GM21360 (cell line): ENCODE results near the gene SPNS2.

Source experiments
- ATAC-seq: cut with Tn5 transposase; IDR thresholded peaks from one replicate; pipeline ENCODE4 v1.9.1; 2021; ENCODE audit warnings: mild to moderate bottlenecking, moderate library complexity; ENCODE audit not compliant: unreplicated experiment

The SPNS2 gene

DNA sequence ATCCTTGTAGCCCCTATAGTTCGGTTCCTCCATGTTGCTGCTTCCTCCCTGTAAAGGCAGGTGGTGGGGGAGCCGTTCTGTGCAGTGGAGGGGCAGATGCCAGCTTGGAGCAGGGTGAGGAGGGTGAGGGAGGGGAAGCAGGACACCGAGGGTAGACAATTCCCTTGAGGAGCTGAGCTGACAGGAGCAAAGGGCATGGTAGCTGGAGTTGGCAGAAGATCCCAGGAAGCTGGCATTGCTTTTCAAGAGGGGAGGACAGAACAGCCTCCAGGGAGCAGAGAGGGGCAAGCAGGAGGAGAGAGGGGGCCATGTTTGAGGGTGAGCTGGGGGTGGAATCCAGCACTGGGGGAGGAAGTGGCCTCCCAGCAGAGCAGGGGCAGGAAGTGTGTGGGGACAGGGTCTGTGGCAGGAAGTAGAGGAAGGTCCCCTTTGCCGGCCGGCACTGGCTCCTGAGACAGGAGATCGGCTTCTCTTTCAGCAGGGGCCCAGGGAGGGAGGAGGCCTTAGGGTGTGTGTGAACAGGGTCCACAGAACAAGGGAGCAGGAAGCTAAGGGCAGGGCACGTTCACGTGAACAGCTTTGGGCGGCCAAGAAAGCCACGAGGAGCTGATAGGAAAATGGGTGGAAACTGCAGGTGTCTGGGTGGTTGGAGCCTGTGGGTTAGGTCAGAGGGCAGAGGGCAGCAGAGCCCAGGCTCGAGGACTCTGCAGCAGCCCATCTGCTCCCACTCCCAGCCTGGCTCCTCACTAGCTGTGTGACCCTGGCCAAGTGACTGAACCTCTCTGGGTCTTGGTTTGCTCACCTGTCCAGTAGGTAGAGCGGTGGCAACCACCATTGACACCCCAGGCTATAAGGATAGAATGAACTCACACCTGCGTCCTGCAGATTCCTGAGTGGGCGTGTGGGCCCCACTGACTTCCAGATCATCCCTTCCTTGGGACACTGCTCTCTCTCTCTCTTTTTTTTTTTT, 17.5 kb upstream of the SPNS2 start:
- ATAC-seq = no peak

DNA sequence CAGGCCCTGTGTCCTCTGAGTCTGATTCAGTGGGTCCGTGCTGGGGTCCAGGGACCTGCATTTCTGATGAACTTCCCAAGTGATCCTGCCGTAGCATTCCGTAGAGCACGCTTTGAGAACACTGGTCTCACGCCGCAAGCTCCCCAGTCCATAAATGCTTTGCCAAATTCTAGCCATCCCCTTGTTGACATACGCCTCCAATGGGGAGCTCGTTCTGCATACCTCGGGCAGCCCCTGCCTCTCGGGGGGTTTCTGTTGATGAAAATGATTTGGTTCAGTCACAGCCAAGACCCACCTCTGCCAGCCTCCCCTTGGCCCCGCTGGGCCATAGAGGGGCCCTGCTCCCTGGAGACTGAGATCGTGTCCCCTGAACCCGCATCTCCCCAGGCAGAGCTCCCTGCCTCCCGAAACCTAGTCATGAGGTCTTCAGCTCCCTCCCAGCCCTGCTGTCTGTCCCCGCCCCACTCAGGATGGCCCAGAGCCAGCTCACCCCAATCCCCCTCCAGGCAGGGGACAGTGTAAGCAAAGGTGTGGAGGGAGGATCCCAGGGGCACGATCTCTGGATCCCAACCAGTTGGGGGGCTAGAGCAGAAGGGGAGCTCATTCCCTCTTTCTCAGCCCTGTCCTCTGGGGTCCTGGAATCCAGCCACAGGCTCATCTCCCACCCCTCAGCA, 16.2 kb upstream of the SPNS2 start:
- no peak for ATAC-seq

DNA sequence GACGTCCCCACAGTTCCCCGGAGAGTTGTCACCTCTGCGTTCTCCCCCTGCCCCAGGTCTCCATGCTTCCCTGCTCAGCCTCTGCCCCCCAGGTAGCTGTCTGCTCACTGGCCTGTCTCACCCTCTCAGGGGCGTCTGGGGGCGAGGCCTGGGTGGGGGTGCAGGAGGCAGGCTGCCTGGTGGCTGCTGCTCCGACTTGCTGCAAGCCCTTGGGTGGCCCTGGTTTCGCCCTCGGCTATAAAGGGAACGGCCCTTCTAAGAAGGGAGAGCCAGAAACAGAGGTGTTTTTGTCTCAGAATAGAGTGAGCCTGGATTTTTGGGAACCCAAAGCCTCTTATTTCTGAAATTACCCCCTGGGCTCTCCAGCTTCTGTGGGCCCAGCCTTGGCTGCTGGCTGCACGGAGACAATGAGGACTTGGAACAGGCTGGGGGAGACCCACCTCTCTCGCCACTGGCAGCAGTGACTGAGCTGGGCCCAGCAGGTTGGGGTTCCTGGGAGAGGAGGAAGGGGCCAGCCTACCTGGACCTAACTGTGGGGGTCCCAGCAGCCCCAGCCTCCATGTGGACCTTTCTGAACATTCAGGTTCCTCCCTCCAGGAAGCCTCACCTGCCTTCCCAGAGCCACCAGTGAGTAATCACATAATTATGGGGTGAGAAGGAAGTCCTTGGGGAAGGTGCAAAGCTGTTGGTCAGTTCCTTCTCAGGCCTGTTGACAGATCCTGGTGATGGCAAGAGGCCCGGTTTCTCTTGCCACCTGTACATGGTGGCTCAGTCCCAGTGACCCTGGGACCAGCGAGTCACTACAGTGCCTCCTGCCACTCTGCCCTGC, 15.5 kb upstream of the SPNS2 start:
- no peak for ATAC-seq

DNA sequence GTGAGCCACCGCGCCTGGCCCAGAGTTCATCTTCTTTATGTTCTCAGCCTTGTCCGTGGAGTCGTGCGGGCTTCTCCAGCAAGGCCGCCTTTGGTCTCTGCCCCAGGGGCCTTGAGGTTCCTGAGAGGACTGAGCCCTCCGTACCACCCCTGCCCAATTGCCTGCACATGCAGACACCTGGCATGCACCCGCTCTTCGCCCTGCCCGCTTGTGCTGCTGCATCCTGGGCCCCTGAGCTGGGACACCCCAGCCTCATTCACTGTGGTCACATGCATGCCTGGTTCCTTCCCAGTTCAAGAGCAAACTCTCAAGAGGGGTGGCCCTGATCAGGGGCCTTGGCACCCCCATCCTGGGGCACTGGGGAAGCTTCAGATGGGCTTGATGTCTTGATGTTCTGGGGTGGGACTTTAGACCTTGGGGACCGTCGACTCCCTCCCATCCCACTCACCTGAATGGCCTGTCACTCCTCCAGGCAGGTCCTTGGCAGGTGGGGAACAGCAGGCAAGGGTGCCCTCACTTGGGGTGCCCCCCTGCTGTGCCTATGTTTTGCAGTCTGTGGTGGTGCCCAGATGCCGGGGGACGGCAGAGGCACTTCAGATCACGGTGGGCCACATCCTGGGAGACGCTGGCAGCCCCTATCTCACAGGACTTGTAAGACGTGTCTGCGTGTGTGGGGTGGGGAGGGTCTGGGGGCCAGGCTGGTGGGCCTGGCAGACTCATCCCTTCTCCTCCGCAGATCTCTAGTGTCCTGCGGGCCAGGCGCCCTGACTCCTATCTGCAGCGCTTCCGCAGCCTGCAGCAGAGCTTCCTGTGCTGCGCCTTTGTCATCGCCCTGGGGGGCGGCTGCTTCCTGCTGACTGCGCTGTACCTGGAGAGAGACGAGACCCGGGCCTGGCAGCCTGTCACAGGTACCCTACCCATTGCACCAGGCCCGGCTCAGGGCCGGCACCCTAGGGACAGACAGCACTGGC, 12.7 kb upstream of the SPNS2 start:
- no peak for ATAC-seq

DNA sequence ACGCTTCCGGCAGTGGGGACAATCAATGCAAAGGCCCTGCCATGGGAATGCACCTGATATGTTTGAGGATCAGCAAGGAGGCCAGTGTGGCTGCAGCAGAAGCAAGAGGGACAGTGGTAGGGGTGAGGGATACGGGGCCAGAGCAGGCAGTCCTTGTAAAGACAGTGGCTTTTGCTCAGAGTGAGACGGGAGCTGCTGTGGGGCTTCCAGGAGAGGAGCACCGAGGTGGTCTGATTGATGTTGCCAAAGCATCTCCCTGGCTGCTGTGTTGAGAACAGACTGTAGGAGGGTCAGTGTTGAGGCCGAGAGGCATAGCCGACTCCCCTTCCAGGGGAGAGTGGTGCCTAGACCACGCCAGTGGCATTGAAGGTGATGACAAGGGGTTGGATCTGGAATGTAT, 11.4 kb upstream of the SPNS2 start:
- no peak for ATAC-seq

DNA sequence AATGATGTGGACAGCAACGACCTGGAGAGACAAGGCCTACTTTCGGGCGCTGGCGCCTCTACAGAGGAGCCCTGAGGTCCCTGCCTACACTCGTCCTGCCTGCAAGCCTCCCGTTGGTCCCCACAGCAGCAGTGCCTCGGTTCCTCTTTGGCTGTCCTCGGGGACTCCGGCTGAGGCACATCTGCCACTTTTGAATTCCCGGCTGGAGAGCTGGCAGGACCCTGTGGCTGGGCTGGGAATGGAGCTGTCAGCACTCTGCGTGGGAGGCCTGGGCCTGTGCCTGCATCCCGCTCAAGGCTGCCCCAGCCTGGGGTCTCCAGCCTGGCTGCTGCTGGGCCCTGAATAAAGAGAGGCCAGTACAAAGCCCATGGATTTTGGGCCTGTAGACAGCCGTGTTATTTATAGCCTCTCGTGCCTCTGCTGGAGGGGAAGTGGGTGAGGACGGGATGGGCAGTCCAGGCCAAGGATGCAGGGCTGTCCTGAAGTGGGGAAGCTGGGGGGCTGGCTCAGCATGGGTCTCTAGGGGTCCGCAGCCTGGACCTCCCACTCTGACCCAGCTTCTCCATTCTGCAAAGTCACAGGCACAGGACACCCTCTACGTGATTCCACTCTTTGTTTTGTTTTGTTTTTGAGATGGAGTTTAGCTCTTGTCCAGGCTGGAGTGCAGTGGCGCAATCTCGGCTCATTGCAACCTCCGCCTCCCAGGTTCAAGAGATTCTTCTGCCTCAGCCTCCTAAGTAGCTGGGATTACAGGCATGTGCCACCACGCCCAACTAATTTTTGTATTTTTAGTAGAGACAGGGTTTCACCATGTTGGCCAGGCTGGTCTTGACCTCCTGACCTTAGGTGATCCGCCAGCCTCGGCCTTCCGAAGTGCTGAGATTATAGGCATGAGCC, 10.6 kb upstream of the SPNS2 start:
- no peak for ATAC-seq

DNA sequence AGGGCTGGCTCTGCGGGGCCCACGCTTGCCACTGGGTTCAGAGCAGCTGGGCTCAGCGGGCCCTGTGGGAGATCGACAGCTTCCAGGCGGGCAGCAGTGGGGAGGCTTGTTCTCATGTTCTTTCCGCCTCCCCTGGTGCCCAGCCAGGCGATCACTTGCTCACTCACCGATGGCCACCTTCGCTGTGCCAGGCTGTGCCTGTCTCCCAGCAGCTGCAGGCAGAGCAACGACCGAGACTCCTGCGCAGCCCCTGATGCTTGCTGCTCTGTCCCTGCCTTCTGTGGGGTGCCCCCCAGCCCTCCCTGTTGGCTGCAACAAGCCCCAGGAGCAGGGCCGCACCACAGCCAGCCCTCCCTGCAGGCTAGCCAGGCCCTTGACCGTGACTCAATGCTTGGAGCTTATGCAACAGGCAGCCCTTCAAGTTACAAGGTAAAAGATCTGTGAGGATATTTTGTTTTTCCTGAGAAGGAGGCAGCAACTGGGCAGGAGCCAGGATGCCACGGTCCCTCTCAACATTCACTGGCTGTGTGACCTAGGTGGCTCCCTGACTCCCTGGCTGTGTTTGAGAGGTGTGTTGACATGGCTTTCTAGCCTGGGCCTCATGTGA, 9.6 kb upstream of the SPNS2 start:
- no peak for ATAC-seq

DNA sequence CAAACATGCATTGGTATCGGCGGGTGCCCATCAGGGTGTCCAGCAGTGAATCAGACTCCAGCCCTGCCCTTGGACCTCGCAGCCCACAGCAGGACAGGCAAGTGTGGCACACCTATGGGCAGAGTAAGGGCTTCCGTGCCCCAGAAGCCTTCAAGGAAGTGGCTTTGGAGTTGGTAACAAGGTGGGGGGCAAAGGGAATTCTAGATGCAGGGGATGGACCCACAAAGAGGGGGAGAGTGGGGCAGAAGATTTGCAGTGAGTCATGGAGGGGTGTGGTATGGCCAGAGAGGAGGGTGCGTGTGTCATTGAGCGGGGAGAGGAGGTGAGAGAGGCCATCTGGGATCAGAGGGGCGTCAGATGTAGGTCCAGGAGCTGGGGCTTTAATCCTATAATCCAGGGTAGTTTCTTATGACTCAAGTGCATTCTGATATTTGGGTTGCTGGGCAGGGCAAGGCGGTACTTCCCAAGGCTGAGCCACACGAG, 8.5 kb upstream of the SPNS2 start:
- ATAC-seq = no peak

DNA sequence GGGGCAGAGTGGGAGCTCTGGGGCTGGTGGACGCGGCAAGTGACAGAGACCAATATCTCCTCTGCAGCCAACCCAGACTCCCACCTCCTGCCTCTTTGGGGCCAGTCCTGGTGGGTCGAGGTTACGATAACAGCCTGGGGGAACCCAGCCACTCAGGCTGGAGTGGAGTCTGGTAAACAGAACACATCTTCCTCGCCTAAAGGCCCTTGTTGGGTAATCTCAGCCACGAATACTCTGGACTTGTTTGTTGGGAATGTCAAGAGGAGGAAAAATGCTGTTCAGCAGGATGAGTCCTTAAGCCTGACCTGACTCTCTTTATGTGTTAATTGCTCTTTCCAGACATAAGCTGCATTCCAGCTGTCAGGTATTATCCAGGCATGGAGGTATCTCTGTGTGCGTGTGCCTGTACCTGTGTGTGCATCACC, 8.0 kb upstream of the SPNS2 start:
- ATAC-seq = no peak

DNA sequence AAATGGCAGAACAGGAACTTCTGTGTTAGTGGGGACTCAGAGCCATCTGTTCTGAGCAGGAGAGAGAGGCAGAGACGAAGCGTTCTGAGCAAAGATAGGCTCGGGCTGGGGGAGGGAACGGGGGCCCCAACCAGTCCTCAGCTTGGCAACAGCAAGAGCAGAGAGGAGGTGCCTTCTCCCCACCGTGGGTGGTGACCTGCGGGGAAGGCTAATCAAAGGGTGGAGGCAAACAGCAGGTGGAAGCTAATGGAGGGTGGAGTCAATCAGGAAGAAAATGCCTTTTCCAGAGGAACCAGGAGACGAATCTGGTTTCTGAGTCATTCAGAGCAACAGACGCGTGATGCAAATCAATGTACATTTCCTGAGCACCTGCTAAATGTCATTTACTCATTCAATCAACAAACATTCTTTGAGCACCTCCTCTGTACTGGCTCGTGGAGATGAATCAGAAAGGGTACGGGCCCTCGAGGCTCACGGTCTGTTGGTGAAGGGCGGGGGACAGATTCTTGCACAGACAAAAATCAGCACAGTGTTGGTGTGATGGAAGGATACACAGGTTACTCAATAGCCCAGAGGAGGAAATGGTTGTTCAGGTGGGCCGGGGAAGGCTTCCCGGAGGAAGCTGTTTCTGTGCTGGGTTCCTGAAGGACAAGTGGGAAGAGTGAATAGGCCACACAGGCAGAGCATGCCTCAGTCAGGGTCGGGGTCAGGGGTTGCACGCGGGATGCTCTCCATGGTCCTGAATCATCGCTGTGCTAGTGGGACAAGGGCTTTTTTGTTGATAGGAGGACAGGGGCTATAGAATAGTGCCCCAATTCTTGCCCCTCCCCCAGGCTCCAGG, 5.7 kb upstream of the SPNS2 start:
- no peak for ATAC-seq

DNA sequence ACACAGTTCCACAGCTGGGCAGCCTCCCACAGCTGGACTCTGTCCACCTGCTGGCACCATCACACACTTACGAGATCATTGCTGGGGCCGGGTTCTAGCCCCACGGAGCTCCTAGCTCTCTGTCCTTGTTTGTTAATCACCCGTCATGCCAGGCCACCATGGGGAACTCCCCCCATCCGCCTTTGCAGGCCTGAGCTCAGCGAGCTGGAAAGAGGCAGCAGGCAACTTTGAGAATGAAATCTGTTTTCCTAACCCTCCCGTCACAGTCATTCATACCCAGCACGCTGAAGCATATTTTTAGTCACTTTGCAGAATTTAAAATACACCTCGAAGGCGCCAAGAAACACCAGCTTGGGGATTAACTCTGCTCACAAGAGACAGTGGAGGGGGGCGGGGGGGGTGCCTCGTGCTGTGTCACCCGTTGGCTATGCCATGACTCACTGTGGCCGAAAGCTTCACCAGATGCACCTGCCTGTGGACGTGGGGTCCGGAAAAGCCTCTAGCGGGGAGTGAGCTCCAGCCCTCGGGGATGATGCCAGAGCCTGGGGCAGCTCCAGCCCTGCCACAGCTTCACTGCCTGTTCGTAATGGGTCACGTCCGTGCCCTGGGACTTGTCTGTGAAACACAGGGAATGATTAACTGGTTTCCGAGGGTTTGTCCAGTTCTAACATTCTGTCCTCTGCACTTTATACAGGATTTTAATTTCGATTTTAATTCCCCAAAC, 1.4 kb upstream of the SPNS2 start:
- ATAC-seq = no peak

DNA sequence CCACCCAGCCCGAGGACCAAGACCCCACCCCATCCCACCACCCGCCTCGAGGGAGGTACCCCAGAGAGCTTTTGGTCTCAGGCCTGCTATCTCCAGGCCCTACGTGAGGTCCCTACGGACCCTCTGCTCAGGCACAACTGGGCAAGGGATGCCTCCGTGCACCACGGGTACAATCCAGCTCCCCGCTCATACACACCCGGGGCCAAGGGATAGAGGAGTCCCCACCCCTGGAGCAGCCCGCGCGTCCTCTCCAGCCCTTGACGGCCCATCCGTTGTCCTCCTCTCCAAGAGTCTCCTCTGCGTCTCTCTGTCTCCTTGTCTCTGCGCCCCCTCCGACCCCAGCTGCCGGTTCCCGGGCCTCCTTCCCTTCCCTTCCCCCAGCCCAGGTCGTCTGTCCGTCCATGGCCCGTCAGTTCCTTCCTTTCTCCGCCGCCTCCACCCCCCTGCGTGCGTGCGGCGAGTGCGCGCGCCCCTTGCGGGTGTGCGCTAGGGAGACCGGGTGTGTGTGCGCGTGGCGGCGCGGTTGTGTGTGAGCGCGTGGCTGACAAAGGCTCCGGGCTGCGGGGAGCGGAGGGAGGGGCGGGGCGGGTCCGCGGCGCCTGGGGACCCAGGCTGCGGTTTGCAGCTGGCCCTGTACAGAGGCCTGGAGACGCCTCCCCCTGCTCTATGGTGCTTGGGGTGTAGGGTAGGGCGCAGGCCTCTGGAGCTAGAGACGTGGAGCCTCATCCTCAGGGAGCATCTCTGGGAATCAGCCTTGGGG, 930 bp downstream of the SPNS2 start:
- ATAC-seq = no peak

DNA sequence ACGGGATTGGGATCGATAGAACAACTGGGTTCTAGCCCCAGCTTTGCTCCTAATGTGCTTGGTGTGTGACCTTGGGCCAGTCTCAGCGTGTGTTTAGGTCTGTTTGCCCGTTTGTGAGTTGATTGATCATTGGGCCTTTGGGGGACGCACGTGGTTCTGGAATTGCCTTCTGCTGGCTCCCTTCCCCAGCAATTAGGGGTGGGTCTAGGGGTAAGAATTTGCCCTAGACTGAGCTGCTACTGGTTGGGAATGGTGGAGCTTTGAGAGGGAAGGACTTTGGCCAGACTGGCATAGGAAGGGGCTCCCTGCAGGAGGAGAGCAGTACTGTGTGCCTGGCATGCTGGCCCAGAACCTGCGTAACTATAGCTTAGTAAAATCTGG, 1.5 kb downstream of the SPNS2 start:
- no peak for ATAC-seq

DNA sequence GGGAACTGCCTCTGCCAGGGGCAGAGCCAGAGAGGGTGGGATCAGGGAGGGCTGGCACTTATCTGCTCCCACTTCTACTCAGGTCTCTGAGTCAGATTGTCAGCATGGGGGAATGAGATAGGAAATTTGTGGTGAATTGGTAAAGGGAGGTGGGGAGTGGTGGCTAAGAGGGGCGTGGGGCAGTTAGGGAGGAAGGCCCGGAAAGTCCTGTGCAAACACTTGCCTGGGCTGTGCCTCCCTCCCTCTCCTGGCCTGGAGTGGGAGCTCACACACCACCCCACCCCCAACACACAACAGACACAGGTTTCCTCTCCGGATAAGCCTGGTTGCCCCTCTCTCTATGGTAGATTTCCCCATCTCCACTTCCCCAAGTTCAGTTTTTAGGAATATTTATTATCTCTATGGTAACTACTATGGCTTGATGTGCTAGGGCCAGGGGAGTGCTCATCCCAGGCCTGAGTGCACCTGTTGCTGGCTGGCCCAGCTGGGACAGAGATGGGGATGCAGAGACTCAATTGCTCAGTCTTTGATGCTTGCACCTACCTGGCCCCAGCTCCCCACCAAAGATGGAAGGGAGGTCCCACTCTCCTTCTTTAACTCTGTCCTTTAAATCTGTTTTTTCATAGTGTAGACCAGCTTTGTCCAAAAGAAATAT, 2.7 kb downstream of the SPNS2 start:
- ATAC-seq = no peak

DNA sequence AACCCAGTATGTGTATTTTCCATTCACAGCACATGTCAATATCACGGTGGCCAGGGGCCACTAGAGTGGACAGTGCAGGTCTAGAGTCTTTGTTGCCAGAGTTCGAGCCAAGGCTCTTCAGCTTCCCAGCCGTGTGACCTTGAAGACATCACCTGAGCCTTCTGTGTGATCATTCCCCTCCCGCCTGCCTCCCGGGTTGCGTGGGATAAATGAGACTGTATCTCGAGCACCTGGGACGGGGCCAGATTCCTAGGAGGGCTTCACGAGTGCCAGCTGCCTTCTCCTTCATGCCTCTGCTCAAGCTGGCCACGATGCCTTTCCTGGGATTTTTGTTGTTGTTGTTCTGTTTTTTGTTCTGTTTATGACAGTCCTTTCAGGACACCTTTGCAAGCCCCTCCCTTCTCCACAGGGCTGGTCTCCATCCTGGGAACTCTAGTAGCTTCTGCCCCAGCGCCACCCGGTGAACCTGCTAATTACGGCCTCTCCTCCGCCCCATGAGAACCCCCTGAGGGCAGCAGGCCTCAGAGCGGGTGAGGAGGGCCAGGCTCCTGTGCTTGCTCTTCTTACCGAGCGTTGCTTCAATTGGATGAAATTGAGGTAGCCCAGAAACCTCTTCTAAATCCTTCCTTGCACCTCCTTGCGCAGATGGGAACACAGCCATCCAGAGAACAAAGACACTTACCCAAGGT, 3.9 kb downstream of the SPNS2 start:
- ATAC-seq = no peak
